RWPE2 (cell line): Measurements from ENCODE around the gene PEAK3.

Experiments
- ATAC-seq: fragments of 200-7000 bp; cut with Tn5 transposase; 3 replicates; pipeline ENCODE4 v1.9.1; 2021; ENCODE audit warnings: low read depth
- DNase-seq: peaks from one replicate; pipeline ENCODE4 v3.0.0-alpha.2; 2020; ENCODE audit warnings: low spot score
- H3K27ac ChIP-seq: fragments of 450-650 bp; 2 replicates; pipeline ENCODE4 v1.5.1; 2017; ENCODE audit warnings: mild to moderate bottlenecking; ENCODE audit not compliant: poor library complexity, severe bottlenecking
- H3K27me3 ChIP-seq: fragments of 250-450 bp; sonication (Bioruptor Pico); 2 replicates; pipeline ENCODE4 v1.5.1; 2021; ENCODE audit warnings: mild to moderate bottlenecking, moderate library complexity; ENCODE audit not compliant: insufficient read depth, poor library complexity, severe bottlenecking
- H3K36me3 ChIP-seq: fragments of 250-450 bp; sonication (Bioruptor Pico); 2 replicates; pipeline ENCODE4 v1.5.1; 2020; ENCODE audit warnings: low read depth, mild to moderate bottlenecking, moderate library complexity
- H3K4me1 ChIP-seq: fragments of 250-450 bp; sonication (Bioruptor Pico); 2 replicates; pipeline ENCODE4 v1.5.1; 2021; ENCODE audit warnings: mild to moderate bottlenecking, moderate library complexity; ENCODE audit not compliant: insufficient read depth, poor library complexity, severe bottlenecking
- H3K4me3 ChIP-seq: fragments of 250-450 bp; sonication (Bioruptor Pico); 2 replicates; pipeline ENCODE4 v1.5.1; 2021; ENCODE audit warnings: mild to moderate bottlenecking, moderate library complexity; ENCODE audit not compliant: severe bottlenecking
- H3K9me3 ChIP-seq: fragments of 250-450 bp; sonication (Bioruptor Pico); 2 replicates; pipeline ENCODE4 v1.5.1; 2021; ENCODE audit warnings: mild to moderate bottlenecking, moderate library complexity; ENCODE audit not compliant: severe bottlenecking
- TF ChIP-seq, protein P1 (sequence below): fragments of 450-650 bp; IDR thresholded peaks from one replicate; pipeline ENCODE4 v1.5.1; 2017; ENCODE audit warnings: mild to moderate bottlenecking, moderate library complexity; ENCODE audit not compliant: poor library complexity, severe bottlenecking

PEAK3 gene

DNA sequence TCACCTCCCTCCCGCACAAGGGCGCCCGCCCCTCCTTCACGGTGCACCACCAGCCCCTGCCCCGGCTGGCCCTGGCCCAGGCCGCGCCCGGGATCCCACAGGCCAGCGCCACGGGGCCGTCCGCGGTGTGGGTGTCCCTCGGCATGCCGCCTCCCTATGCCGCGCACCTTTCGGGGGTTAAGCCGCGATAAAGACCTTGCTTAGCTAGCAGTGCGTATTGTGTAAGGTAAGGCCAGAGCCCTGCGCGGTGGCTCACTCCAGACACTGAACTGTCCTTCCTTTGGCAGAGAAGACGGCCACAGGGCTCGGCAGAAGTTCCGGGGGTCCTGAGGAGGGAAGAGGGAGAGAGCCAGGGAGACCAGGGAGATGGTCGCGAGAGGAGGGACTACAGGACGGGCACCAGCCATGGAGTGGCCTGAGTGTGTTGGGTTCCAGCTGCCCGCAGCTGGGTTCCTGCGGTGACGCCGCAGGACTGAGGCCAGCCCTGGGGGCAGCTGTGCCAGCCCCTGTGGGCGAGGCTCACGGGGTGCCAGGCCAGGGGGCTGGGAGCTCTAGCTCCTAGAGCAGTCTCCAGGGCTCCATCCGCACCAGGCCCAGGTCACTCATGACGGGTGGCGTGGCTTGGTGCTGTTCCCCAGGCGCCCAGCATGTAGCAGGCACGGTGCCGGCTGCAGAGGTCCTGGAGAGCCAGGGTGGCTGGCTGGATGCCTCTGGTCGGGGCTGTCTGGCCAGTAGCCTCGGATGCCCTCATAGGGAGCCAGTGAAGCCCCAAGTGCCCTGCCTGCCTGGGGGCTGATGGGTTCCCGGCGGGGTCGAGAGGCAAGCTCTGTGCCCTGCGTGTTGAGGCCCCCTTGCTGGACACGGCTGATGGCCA lies 53.6 kb downstream of the PEAK3 start:
- Histone ChIP-seq H3K36me3 (peaks cover 43% of the 10 kb centered on the region), H3K9me3 (no peaks in the 10 kb centered on the region), H3K27me3 (no peaks in the 10 kb centered on the region), H3K4me3 (no peak overlapping the region), H3K27ac (no peak overlapping the region), H3K4me1 (no peaks in the 10 kb centered on the region)
- TF ChIP-seq, protein P1, sequence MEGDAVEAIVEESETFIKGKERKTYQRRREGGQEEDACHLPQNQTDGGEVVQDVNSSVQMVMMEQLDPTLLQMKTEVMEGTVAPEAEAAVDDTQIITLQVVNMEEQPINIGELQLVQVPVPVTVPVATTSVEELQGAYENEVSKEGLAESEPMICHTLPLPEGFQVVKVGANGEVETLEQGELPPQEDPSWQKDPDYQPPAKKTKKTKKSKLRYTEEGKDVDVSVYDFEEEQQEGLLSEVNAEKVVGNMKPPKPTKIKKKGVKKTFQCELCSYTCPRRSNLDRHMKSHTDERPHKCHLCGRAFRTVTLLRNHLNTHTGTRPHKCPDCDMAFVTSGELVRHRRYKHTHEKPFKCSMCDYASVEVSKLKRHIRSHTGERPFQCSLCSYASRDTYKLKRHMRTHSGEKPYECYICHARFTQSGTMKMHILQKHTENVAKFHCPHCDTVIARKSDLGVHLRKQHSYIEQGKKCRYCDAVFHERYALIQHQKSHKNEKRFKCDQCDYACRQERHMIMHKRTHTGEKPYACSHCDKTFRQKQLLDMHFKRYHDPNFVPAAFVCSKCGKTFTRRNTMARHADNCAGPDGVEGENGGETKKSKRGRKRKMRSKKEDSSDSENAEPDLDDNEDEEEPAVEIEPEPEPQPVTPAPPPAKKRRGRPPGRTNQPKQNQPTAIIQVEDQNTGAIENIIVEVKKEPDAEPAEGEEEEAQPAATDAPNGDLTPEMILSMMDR, result no peak
- DNase-seq (no peak), ATAC-seq (no peak)

DNA sequence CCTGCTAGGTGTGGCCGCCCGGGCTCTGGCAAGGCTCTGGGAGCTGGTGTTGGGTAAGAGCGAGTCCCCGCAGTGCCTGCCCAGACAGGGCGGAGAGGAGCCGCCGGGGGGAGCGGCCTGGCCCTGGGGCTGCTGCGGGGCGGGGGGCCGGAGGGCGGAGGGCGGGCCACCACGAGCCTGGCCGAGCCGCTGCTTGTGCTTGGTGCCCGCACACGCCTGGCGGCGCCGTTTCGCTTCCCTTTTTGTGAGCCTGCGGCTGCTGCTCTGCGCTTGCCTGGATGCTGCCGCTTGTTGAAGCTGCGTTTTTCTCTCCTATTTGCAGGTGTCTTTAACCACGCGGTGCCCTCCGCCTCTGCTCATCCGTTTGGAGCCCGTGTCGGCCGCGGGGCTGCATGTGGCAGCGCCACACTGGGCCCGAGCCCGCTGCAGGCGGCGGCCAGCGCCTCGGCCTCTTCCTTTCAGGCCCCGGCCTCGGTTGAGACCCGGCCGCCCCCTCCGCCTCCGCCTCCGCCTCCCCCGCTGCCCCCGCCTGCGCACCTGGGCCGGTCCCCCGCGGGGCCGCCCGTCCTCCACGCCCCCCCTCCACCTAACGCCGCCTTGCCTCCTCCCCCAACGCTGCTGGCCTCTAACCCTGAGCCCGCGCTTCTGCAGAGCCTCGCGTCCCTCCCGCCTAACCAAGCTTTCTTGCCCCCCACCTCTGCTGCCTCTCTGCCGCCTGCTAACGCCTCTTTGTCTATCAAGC lies 54.4 kb downstream of the PEAK3 start:
- no peak for ATAC-seq
- Histone ChIP-seq H3K36me3 (peaks cover 37% of the 10 kb centered on the region), H3K27ac (no peak overlapping the region), H3K4me3 (no peak overlapping the region), H3K4me1 (no peaks in the 10 kb centered on the region), H3K9me3 (no peaks in the 10 kb centered on the region), H3K27me3 (no peaks in the 10 kb centered on the region)
- TF ChIP-seq, protein P1, result no peak
- no peak for DNase-seq

DNA sequence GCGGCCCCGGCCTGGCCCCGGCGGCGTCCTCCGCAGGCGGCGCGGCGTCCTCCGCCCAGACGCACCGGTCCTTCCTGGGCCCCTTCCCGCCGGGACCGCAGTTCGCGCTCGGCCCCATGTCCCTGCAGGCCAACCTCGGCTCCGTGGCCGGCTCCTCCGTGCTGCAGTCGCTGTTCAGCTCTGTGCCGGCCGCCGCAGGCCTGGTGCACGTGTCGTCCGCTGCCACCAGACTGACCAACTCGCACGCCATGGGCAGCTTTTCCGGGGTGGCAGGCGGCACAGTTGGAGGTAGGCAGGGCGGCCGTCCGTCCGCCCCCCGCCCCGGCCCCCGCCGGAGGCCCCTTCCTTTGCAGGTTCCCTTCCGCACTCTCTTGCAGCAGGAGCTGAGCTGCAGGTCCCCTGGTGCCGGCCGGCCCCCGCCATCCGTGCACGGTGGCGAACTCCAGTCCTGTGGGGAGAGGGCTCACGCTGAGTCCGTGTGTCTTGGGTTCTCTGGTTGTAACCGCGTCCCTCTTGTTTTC lies 55.1 kb downstream of the PEAK3 start:
- H3K27me3 ChIP-seq, result no peaks in the 10 kb centered on the region
- no peaks in the 10 kb centered on the region for H3K9me3 ChIP-seq
- H3K4me1 ChIP-seq, result no peaks in the 10 kb centered on the region
- no peak overlapping the region for H3K27ac ChIP-seq
- TF ChIP-seq, protein P1, result no peak
- ATAC-seq, result no peak
- DNase-seq, result no peak
- peaks cover 41% of the 10 kb centered on the region for H3K36me3 ChIP-seq
- H3K4me3 ChIP-seq, result no peak overlapping the region

DNA sequence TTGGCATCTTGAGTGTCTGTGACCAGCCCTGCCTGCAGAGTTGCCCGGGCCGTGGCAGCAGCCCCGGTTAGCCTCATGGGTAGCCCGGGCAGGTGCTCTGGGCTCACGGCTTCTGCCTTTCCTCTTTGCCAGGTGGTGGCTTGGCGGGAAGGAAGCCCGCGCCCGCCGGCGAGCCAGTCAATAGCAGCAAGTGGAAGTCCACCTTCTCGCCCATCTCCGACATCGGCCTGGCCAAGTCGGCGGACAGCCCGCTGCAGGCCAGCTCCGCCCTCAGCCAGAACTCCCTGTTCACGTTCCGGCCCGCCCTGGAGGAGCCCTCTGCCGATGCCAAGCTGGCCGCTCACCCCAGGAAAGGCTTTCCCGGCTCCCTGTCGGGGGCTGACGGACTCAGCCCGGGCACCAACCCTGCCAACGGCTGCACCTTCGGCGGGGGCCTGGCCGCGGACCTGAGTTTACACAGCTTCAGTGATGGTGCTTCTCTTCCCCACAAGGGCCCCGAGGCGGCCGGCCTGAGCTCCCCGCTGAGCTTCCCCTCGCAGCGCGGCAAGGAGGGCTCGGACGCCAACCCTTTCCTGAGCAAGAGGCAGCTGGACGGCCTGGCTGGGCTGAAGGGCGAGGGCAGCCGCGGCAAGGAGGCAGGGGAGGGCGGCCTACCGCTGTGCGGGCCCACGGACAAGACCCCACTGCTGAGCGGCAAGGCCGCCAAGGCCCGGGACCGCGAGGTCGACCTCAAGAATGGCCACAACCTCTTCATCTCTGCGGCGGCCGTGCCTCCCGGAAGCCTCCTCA lies 55.7 kb downstream of the PEAK3 start:
- no peak overlapping the region for H3K4me3 ChIP-seq
- TF ChIP-seq, protein P1, result no peak
- H3K4me1 ChIP-seq, result no peaks in the 10 kb centered on the region
- no peak for DNase-seq
- H3K36me3 ChIP-seq, result peaks cover 43% of the 10 kb centered on the region
- no peaks in the 10 kb centered on the region for H3K27me3 ChIP-seq
- no peak for ATAC-seq
- H3K27ac ChIP-seq, result no peak overlapping the region
- no peaks in the 10 kb centered on the region for H3K9me3 ChIP-seq
